ENCODE results near the gene STK16. TPM values are rescaled to one million over a fixed set of nuclear protein-coding genes. Genes with fewer than 3 reads are reported as not detected.

Gene STK16
- total RNA-seq, 6 experiments from 2014 or later: 25.1 to 30.7 (median 28.2) TPM

DNA sequence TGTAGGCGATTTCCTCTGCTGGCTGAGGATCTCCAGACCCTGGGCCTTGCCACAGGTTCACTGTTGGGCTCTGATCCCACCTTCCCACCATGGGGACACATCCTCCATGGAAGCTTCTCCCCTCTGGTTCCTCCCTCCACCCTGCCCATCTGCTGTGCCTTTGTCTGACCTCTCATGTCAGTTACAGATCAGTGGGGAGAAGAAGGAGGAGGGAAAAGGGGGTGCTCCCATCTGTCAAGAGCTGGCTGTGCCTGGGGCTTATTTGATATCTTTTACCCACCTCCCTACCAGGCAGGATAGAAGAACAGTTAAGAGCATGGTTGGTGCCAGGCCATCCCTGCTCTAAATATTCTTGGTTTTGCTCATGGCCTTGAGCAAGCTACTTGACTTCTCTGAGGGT lies 21.6 kb downstream of the STK16 start:
- H3K27me3 Mint-ChIP-seq (ENCODE audit: insufficient read depth): peaks cover 22% of the 10 kb centered on the region

DNA sequence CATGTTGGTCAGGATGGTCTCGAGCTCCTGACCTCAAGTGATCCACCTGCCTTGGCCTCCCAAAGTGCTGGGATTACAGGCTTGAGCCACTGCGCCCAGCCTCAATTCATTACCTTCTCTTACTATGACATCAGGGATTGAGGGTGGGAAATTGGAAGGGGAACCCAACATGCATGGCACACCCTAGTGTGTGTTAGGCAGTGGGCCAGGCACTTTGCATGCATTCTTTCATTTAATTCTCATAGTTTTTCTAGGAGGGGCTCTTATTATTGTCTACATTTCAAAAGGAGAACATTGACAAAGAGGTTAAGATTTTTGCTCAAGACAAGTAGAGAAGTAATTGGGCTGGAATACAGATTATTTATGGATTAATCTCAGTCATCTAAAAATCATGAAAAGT lies 23.0 kb downstream of the STK16 start:
- TF ChIP-seq, protein P1, sequence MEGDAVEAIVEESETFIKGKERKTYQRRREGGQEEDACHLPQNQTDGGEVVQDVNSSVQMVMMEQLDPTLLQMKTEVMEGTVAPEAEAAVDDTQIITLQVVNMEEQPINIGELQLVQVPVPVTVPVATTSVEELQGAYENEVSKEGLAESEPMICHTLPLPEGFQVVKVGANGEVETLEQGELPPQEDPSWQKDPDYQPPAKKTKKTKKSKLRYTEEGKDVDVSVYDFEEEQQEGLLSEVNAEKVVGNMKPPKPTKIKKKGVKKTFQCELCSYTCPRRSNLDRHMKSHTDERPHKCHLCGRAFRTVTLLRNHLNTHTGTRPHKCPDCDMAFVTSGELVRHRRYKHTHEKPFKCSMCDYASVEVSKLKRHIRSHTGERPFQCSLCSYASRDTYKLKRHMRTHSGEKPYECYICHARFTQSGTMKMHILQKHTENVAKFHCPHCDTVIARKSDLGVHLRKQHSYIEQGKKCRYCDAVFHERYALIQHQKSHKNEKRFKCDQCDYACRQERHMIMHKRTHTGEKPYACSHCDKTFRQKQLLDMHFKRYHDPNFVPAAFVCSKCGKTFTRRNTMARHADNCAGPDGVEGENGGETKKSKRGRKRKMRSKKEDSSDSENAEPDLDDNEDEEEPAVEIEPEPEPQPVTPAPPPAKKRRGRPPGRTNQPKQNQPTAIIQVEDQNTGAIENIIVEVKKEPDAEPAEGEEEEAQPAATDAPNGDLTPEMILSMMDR (IDR thresholded peaks at IDR 0.05): no peak
- Mint-ChIP-seq H3K27me3 (ENCODE audit: insufficient read depth) (peaks cover 18% of the 10 kb centered on the region), H3K9me3 (no peaks in the 10 kb centered on the region), H3K4me3 (no peak overlapping the region), H3K4me1 (ENCODE audit: low read depth) (peaks cover 13% of the 10 kb centered on the region), H3K36me3 (ENCODE audit: low read depth) (no peaks in the 10 kb centered on the region), H3K27ac (no peak overlapping the region)
- DNase-seq: no peak

More for the DNA sequence above, 21.6 kb downstream of the STK16 start:
- Mint-ChIP-seq H3K4me1 (ENCODE audit: low read depth) (peaks cover 1% of the 10 kb centered on the region; the same call in 1 of the 2 replicates), H3K9me3 (no peaks in the 10 kb centered on the region), H3K27ac (no peak overlapping the region), H3K36me3 (ENCODE audit: low read depth) (no peaks in the 10 kb centered on the region), H3K4me3 (no peak overlapping the region)
- no peak for DNase-seq
- TF ChIP-seq, protein P1 (IDR thresholded peaks at IDR 0.05): no peak

DNA sequence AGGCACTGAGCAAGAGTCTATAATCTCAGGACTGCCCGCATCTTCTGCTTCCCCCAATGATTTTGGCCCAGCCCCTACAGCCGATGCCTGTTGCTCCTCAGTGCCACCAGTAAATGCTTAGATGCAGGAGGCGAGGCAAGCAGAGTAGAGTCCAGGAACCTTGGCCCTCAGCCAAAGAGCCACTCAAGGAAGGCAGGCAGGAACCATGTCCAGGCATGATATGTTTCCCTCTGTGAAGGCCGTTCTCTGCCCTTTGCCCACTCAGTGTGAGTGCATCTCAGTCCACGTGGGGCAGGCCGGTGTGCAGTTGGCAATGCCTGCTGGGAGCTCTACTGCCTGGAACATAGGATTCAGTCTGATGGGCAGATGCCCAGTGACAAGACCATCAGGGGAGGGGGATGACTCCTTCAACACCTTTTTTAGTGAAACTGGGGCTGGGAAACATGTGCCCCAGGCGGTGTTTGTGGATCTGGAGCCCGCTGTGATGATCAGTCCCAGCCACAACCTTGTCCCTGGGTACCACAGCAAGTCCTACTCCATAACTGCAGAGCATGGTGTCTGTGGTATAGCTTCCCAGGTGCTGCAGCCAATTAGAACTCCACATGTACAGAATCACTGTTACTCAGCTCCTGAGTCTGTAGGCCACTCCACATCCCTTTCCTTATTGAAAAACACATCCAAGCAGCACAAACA lies 24.2 kb downstream of the STK16 start:
- TF ChIP-seq, protein P1 (IDR thresholded peaks at IDR 0.05): no peak
- Mint-ChIP-seq H3K36me3 (ENCODE audit: low read depth) (no peaks in the 10 kb centered on the region), H3K27me3 (ENCODE audit: insufficient read depth) (peaks cover 15% of the 10 kb centered on the region), H3K9me3 (no peaks in the 10 kb centered on the region), H3K27ac (no peak overlapping the region), H3K4me3 (no peak overlapping the region), H3K4me1 (ENCODE audit: low read depth) (peaks cover 25% of the 10 kb centered on the region)
- DNase-seq: no peak

DNA sequence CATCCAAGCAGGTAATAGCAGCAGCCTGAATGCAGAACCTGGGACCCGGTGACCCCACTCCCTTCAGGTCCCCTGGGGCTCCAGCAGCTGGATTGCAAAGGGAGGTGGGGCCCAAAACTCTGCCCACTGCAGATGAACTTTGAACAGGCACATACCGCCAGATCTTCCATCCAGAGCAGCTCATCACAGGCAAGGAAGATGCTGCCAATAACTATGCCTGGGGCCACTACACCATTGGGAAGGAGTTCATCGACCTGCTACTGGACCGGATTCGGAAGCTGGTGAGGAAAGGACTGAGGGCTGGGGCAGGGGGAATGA lies 24.7 kb downstream of the STK16 start:
- no peaks in the 10 kb centered on the region for H3K9me3 Mint-ChIP-seq
- no peaks in the 10 kb centered on the region for H3K36me3 Mint-ChIP-seq (ENCODE audit: low read depth)
- TF ChIP-seq, protein P1 (IDR thresholded peaks at IDR 0.05): no peak
- H3K27ac Mint-ChIP-seq: no peak overlapping the region
- peaks cover 30% of the 10 kb centered on the region for H3K4me1 Mint-ChIP-seq (ENCODE audit: low read depth)
- H3K27me3 Mint-ChIP-seq (ENCODE audit: insufficient read depth): peaks cover 11% of the 10 kb centered on the region
- no peak for DNase-seq
- no peak overlapping the region for H3K4me3 Mint-ChIP-seq

DNA sequence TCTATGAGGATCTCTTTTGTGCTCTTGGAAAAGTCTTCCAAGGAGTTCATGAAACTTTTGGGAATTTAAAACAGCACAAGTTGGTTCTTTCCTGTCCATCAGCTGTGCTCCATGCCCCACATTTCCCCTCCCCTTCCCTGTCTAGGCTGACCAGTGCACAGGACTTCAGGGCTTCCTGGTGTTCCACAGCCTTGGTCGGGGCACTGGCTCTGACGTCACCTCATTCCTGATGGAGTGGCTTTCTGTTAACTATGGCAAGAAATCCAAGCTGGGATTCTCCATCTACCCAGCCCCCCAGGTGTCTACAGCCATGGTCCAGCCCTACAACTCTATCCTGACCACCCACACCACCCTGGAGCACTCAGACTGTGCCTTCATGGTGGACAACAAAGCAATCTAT lies 25.7 kb downstream of the STK16 start:
- no peaks in the 10 kb centered on the region for H3K9me3 Mint-ChIP-seq
- peaks cover 9% of the 10 kb centered on the region for H3K27me3 Mint-ChIP-seq (ENCODE audit: insufficient read depth)
- H3K27ac Mint-ChIP-seq: no peak overlapping the region
- TF ChIP-seq, protein P1 (IDR thresholded peaks at IDR 0.05): no peak
- H3K4me1 Mint-ChIP-seq (ENCODE audit: low read depth): peaks cover 31% of the 10 kb centered on the region
- no peak for DNase-seq
- H3K36me3 Mint-ChIP-seq (ENCODE audit: low read depth): no peaks in the 10 kb centered on the region
- H3K4me3 Mint-ChIP-seq: no peak overlapping the region

All from HFFc6 (cell line).